Transverse colon (tissue), 4 donors: ENCODE data around the gene SLC27A4.

Experiments
- CTCF ChIP-seq, 5 experiments: fragments of 200-600 bp in 3 of 5; fragments of 450-650 bp in 2 of 5; sonication (generic) in 3 of 5; IDR thresholded peaks; 1 replicate in 2 of 5; 2 replicates in 3 of 5; pipeline ENCODE4 v1.5.1; 2016 to 2017; ENCODE audit warnings: antibody characterized with exemption in 5 of 5, inconsistent platforms in 3 of 5, mild to moderate bottlenecking in 2 of 5, moderate library complexity in 1 of 5
- EP300 ChIP-seq: sonication (generic); formaldehyde crosslinking; IDR thresholded peaks from one replicate; pipeline ENCODE4 v1.6.1; 2017; ENCODE audit warnings: antibody characterized with exemption, low read depth
- POLR2A ChIP-seq: fragments of 450-650 bp; IDR thresholded peaks from one replicate; pipeline ENCODE4 v1.6.1; 2016; ENCODE audit warnings: antibody characterized with exemption, mild to moderate bottlenecking, moderate library complexity
- POLR2AphosphoS5 ChIP-seq, 3 donors: sonication (generic); formaldehyde crosslinking; IDR thresholded peaks; one replicate each; pipeline ENCODE4 v1.6.1; 2016; ENCODE audit warnings: antibody characterized with exemption in 3 of 3

- TF ChIP-seq CTCF (IDR thresholded peaks at IDR 0.05) (no peak), POLR2A (no peak), POLR2AphosphoS5 (IDR thresholded peaks at IDR 0.05) (no peak), EP300 (no peak)
These were observed 64.2 kb downstream of the SLC27A4 start for GRCh38 chr9:128404560-128404959.
